Measurements from ENCODE around the gene RPUSD1. TPM values are rescaled to one million over a fixed set of nuclear protein-coding genes. Genes with fewer than 3 reads are reported as not detected.

RPUSD1 gene
- polyA plus RNA-seq, 3 donors, result 10.1 to 11.0 (median 10.4) TPM

GRCh38 chr16:769184-769784, 18.9 kb downstream of the RPUSD1 start:
- no peak for DNase-seq (ENCODE audit: low read depth in 3 of 3, low spot score in 2 of 3)

- no peak for DNase-seq (ENCODE audit: low read depth in 3 of 3, low spot score in 2 of 3)
Observed at GRCh38 chr16:768428-768827, 19.8 kb downstream of the RPUSD1 start.

GRCh38 chr16:767743-768235, 20.4 kb downstream of the RPUSD1 start:
- DNase-seq (ENCODE audit: low read depth in 3 of 3, low spot score in 2 of 3), result no peak

- DNase-seq (ENCODE audit: low read depth in 3 of 3, low spot score in 2 of 3), result no peak
Observed at GRCh38 chr16:766820-767640, 21.2 kb downstream of the RPUSD1 start.

- DNase-seq (ENCODE audit: low read depth in 3 of 3, low spot score in 2 of 3), result no peak
Observed at GRCh38 chr16:766008-766819, 22.0 kb downstream of the RPUSD1 start.

GRCh38 chr16:765488-765865, 22.7 kb downstream of the RPUSD1 start:
- no peak for DNase-seq (ENCODE audit: low read depth in 3 of 3, low spot score in 2 of 3)

GRCh38 chr16:764848-765487, 23.2 kb downstream of the RPUSD1 start:
- no peak for DNase-seq (ENCODE audit: low read depth in 3 of 3, low spot score in 2 of 3)

GRCh38 chr16:764184-764750, 23.9 kb downstream of the RPUSD1 start:
- no peak for DNase-seq (ENCODE audit: low read depth in 3 of 3, low spot score in 2 of 3)

GRCh38 chr16:763369-764183, 24.6 kb downstream of the RPUSD1 start:
- no peak for DNase-seq (ENCODE audit: low read depth in 3 of 3, low spot score in 2 of 3)

GRCh38 chr16:762595-763268, 25.4 kb downstream of the RPUSD1 start:
- DNase-seq (ENCODE audit: low read depth in 3 of 3, low spot score in 2 of 3), result no peak

GRCh38 chr16:761625-762513, 26.3 kb downstream of the RPUSD1 start:
- no peak for DNase-seq (ENCODE audit: low read depth in 3 of 3, low spot score in 2 of 3)

GRCh38 chr16:760545-761343, 27.4 kb downstream of the RPUSD1 start, which contains the start of gene MSLN:
MSLN (plus strand) TSS chr16:760734; CDS start chr16:762681, 1,947 bp downstream.
- no peak for DNase-seq (ENCODE audit: low read depth in 3 of 3, low spot score in 2 of 3)

GRCh38 chr16:760065-760464, 28.1 kb downstream of the RPUSD1 start:
- no peak for DNase-seq (ENCODE audit: low read depth in 3 of 3, low spot score in 2 of 3)

GRCh38 chr16:759110-759910, 28.9 kb downstream of the RPUSD1 start:
- DNase-seq (ENCODE audit: low read depth in 3 of 3, low spot score in 2 of 3), result no peak

- DNase-seq (ENCODE audit: low read depth in 3 of 3, low spot score in 2 of 3), result no peak
Observed at GRCh38 chr16:756428-756827, 31.8 kb downstream of the RPUSD1 start.

- no peak for DNase-seq (ENCODE audit: low read depth in 3 of 3, low spot score in 2 of 3)
Observed at GRCh38 chr16:754656-755055, 33.5 kb downstream of the RPUSD1 start.

Data from right renal cortex interstitium (tissue), 3 donors.